Smooth muscle cell (in vitro differentiated cells): ENCODE results near the gene C20orf202. TPM values are rescaled to one million over a fixed set of nuclear protein-coding genes. Genes with fewer than 3 reads are reported as not detected.

ENCODE experiments used
- DNase-seq: peaks from one replicate; lab custom pipeline; 2025; ENCODE audit not compliant: unreplicated experiment; lab: John Stamatoyannopoulos, UW
- H2AFZ ChIP-seq: fragments of 200-600 bp; sonication (generic); 2 replicates; pipeline ENCODE4 v1.6.0; 2016; ENCODE audit warnings: antibody characterized with exemption, low read depth, mild to moderate bottlenecking
- H3F3A ChIP-seq: fragments of 200-600 bp; sonication (generic); 2 replicates; pipeline ENCODE4 v1.6.0; 2017; ENCODE audit warnings: antibody characterized with exemption, low read depth
- H3K27ac ChIP-seq: fragments of 200-600 bp; sonication (generic); 2 replicates; pipeline ENCODE4 v1.5.1; 2016; ENCODE audit warnings: low read depth, mild to moderate bottlenecking
- H3K27me3 ChIP-seq: fragments of 200-600 bp; sonication (generic); 2 replicates; pipeline ENCODE4 v1.6.1; 2016; ENCODE audit warnings: low read depth, mild to moderate bottlenecking
- H3K36me3 ChIP-seq: fragments of 200-600 bp; sonication (generic); 2 replicates; pipeline ENCODE4 v1.5.1; 2016; ENCODE audit warnings: low read depth
- H3K4me1 ChIP-seq: fragments of 200-600 bp; sonication (generic); 2 replicates; pipeline ENCODE4 v1.5.1; 2016; ENCODE audit warnings: low read depth
- H3K4me2 ChIP-seq: fragments of 200-600 bp; sonication (generic); 2 replicates; pipeline ENCODE4 v1.6.0; 2016; ENCODE audit warnings: mild to moderate bottlenecking
- H3K4me3 ChIP-seq: fragments of 200-600 bp; sonication (generic); 2 replicates; pipeline ENCODE4 v1.5.1; 2016; ENCODE audit warnings: mild to moderate bottlenecking
- H3K79me2 ChIP-seq: fragments of 200-600 bp; sonication (generic); 2 replicates; pipeline ENCODE4 v1.6.0; 2016; ENCODE audit warnings: low read depth, mild to moderate bottlenecking
- H3K9ac ChIP-seq: fragments of 200-600 bp; sonication (generic); 2 replicates; pipeline ENCODE4 v1.6.0; 2016; ENCODE audit warnings: low read depth
- H3K9me3 ChIP-seq: fragments of 200-600 bp; sonication (generic); replicated peaks from 2 replicates; pipeline ENCODE4 v1.5.1; 2016; ENCODE audit warnings: low read depth
- H4K20me1 ChIP-seq: fragments of 200-600 bp; sonication (generic); 2 replicates; pipeline ENCODE4 v1.6.0; 2016; ENCODE audit warnings: low read depth
- CTCF ChIP-seq: fragments of 200-600 bp; sonication (generic); IDR thresholded peaks from 2 replicates; pipeline ENCODE4 v1.5.1; 2017; ENCODE audit warnings: borderline replicate concordance, mild to moderate bottlenecking, antibody characterized with exemption; ENCODE audit not compliant: insufficient read depth, poor library complexity, severe bottlenecking
- WGBS: methylation state at CpG from one replicate; pipeline ENCODE4 v1.1.7; 2016; ENCODE audit warnings: low lambda C conversion rate; 5-methylcytosine and 5-hydroxymethylcytosine counted together
- polyA plus RNA-seq: library from polyadenylated mRNA; unstranded; fragments of >200 nt; fragmentation: Nextera tagmentation; extraction: Ambion mirVana; gene quantifications from 2 replicates; pipeline ENCODE4 v1.2.1, GENCODE V29; 2016
- total RNA-seq: library from RNA; depleted of rRNA; stranded (reverse); fragments of >200 nt; gene quantifications from 2 replicates; pipeline ENCODE4 v1.2.3, GENCODE V29; 2014

C20orf202 gene
- total and polyA plus RNA-seq, 2 experiments from 2014 or later = not detected

GRCh38 chr20:1197801-1198200, 5.5 kb upstream of the C20orf202 start:
- H4K20me1 ChIP-seq = no peaks in the 10 kb centered on the region
- H2AFZ ChIP-seq = no peak overlapping the region
- no peak overlapping the region for H3K27ac ChIP-seq
- H3K79me2 ChIP-seq = no peaks in the 10 kb centered on the region
- H3K36me3 ChIP-seq = no peaks in the 10 kb centered on the region
- no peaks in the 10 kb centered on the region for H3K9me3 ChIP-seq
- H3K9ac ChIP-seq = no peak overlapping the region
- no peak overlapping the region for H3K4me2 ChIP-seq
- no peak overlapping the region for H3K4me3 ChIP-seq
- DNase-seq = no peak
- WGBS = 85% methylated on average over 7 of the region's 7 CpGs
- TF ChIP-seq CTCF = no peak
- H3F3A ChIP-seq = no peaks in the 10 kb centered on the region
- H3K4me1 ChIP-seq = no peaks in the 10 kb centered on the region
- peaks cover 5% of the 10 kb centered on the region for H3K27me3 ChIP-seq

DNA sequence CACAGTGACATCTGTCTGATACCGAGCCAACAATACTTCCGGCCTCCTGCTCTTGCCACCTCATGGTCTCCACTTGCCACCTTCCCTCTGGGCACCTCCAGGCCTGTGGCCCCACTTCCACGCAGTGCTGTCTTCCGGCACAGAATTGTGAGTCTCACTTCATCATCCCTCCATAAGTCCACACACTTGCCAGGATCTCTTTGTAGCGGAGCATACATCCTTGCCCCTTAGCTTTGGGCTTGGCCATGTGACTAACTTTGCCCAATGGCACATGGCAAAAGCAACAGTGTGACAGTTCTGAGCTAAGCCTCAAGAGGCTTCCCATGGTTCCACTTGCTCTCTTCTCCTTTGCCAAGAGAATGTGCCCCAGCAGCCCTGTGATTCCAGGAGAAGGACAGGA, 4.5 kb upstream of the C20orf202 start:
- H3K27me3 ChIP-seq = peaks cover 5% of the 10 kb centered on the region
- H3K4me3 ChIP-seq = no peak overlapping the region
- no peak overlapping the region for H2AFZ ChIP-seq
- no peaks in the 10 kb centered on the region for H3K4me1 ChIP-seq
- H3K4me2 ChIP-seq = no peak overlapping the region
- H3F3A ChIP-seq = no peaks in the 10 kb centered on the region
- 98% methylated on average over 5 of the region's 5 CpGs for WGBS
- TF ChIP-seq CTCF = no peak
- no peaks in the 10 kb centered on the region for H3K9me3 ChIP-seq
- H3K27ac ChIP-seq = no peak overlapping the region
- no peaks in the 10 kb centered on the region for H4K20me1 ChIP-seq
- H3K9ac ChIP-seq = no peak overlapping the region
- no peak for DNase-seq
- no peaks in the 10 kb centered on the region for H3K36me3 ChIP-seq
- H3K79me2 ChIP-seq = no peaks in the 10 kb centered on the region

GRCh38 chr20:1199212-1199873, 3.9 kb upstream of the C20orf202 start:
- no peaks in the 10 kb centered on the region for H3K36me3 ChIP-seq
- DNase-seq = no peak
- TF ChIP-seq CTCF = no peak
- no peak overlapping the region for H2AFZ ChIP-seq
- no peak overlapping the region for H3K27ac ChIP-seq
- no peak overlapping the region for H3K4me3 ChIP-seq
- H3K4me1 ChIP-seq = no peaks in the 10 kb centered on the region
- no peaks in the 10 kb centered on the region for H3K79me2 ChIP-seq
- 84% methylated on average over 7 of the region's 7 CpGs for WGBS
- H3K9me3 ChIP-seq = no peaks in the 10 kb centered on the region
- H3K27me3 ChIP-seq = peaks cover 5% of the 10 kb centered on the region
- no peaks in the 10 kb centered on the region for H4K20me1 ChIP-seq
- H3K4me2 ChIP-seq = no peak overlapping the region
- no peak overlapping the region for H3K9ac ChIP-seq
- H3F3A ChIP-seq = no peaks in the 10 kb centered on the region

DNA sequence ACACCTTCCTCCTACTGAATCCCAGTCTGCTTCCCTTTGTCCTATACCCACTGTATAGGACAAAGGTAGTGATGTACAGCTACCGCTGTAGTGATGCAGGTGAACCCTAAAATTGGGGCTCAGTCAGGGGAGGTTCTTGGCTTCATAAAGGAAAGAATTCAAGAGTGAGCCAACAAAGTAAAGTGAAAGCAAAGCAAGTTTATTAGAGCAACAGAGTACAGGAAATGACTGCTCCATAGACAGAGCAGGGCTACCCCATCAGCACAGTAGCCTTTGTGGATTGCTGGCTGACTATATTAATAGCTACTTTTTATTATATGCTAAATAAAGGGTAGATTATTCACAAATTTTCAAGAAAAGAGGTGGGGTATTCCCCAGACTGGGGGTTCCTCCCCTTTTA, 3.3 kb upstream of the C20orf202 start:
- no peaks in the 10 kb centered on the region for H3F3A ChIP-seq
- TF ChIP-seq CTCF = no peak
- no peak overlapping the region for H3K4me2 ChIP-seq
- no peak overlapping the region for H3K4me3 ChIP-seq
- no peaks in the 10 kb centered on the region for H3K79me2 ChIP-seq
- no peaks in the 10 kb centered on the region for H3K9me3 ChIP-seq
- H3K9ac ChIP-seq = no peak overlapping the region
- no peaks in the 10 kb centered on the region for H3K4me1 ChIP-seq
- DNase-seq = no peak
- H2AFZ ChIP-seq = no peak overlapping the region
- no peaks in the 10 kb centered on the region for H4K20me1 ChIP-seq
- no peaks in the 10 kb centered on the region for H3K36me3 ChIP-seq
- H3K27ac ChIP-seq = no peak overlapping the region
- 95% methylated on average over 1 of the region's 1 CpG for WGBS
- H3K27me3 ChIP-seq = peaks cover 5% of the 10 kb centered on the region
